HUDEP-2 (cell line): ENCODE data around the gene TNFAIP3.

Source experiments
- DNase-seq, 76 experiments: peaks; one replicate each; lab custom pipeline; 2025; ENCODE audit not compliant: unreplicated experiment in 76 of 76; lab: John Stamatoyannopoulos, UW

The TNFAIP3 gene

GRCh38 chr6:137919502-137919823 lies 52.4 kb downstream of the TNFAIP3 start:
- DNase-seq = no peak

- DNase-seq = no peak
These were observed 53.0 kb downstream of the TNFAIP3 start for GRCh38 chr6:137919837-137920730.

- no peak for DNase-seq
These were observed 54.8 kb downstream of the TNFAIP3 start for GRCh38 chr6:137921823-137922222.

GRCh38 chr6:137923866-137924653 lies 57.0 kb downstream of the TNFAIP3 start:
- DNase-seq = no peak

GRCh38 chr6:137925141-137925698 lies 58.2 kb downstream of the TNFAIP3 start:
- DNase-seq = no peak

- DNase-seq = no peak
These were observed 59.2 kb downstream of the TNFAIP3 start for GRCh38 chr6:137926207-137926731.

- no peak for DNase-seq
These were observed 59.9 kb downstream of the TNFAIP3 start for GRCh38 chr6:137926985-137927384.

GRCh38 chr6:137927777-137928218 lies 60.7 kb downstream of the TNFAIP3 start:
- DNase-seq = no peak

GRCh38 chr6:137928286-137928685 lies 61.2 kb downstream of the TNFAIP3 start:
- no peak for DNase-seq

- no peak for DNase-seq
These were observed 64.9 kb downstream of the TNFAIP3 start for GRCh38 chr6:137931849-137932465.
